LoVo (cell line): ENCODE data around the gene MTFR1L.

ENCODE experiments used
- DNase-seq: peaks from one replicate; pipeline ENCODE4 v3.0.0-alpha.2; 2016; ENCODE audit warnings: low spot score

The MTFR1L gene

DNA sequence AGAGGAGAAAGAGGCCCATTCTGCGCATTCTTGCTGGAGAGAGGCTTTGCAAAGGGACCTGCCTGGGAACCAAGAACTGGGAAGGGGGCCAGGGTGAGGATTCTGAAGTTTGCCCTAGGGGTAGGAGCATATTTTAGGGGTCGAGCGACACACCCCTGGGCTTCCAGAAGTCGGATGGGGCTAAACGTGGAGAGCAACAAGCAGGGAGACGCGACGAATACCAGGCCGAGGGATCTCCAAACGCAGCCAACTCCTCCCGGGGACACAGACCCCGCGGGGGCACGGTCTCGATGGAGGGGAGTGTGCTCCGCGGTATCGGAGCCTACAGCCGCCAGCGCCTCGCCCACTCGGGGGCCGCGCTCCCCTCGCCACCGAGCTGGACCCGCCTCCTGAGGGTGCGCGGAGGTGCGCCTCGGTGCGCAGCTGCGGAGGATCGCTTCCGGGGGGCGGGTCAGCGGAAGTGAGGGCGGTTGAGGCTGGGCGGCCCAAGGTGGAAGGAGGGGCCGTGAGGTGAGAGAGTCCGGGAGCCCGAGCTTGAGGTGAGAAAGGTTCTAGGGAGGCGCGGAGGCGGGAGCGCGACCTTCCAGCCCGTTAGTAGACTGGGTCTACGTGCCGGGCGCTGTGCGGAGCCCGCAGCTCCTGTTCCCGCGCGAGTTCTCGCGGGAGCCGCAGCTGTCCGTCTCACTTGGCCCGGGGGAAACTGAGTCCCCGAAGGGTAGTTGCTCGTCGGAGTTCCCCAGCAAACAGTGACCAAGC is at the start of gene MTFR1L:
TSS of gene MTFR1L (plus strand) at position 464 of the 756 bp plus-strand sequence. CDS start 3,151 bp downstream, outside the sequence.
- peak; percentile 91 for DNase-seq

DNA sequence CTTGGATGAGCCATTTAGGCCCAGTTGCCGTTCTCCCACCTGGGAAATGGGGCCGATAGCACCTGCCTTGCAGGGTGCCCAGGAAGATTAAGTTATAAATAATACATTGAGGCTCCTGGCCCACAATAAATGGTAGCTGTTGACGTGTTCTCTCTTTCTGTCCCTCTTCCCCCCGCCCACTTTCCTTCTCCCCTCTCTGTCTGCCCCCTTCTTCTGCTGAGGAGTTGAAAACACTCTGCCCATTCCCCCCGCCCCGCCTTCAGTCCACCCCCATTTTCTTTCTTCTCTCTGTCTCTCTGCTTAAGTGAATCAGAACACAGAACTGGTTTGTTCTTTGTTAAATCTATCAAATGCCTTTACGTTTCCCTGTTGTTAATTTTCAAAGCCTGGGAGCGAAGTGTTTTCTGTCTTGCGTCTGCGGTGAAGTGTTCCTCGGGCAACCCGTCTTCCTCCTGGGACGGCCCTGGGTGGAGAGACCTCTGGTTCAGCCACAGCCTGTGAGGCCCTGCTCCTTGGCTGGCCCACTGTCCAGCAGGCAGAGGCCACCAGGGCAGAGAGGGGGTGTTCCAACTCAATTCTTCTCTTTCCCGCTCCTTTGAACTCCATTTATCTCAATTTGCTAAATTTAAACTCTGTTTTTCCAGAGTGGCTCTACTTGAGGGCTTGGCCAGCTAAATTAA is 49.1 kb upstream of the MTFR1L start:
- DNase-seq, result no peak

- DNase-seq, result peak; percentile 14
These were observed 48.3 kb upstream of the MTFR1L start for GRCh38 chr1:25771221-25772114.

DNA sequence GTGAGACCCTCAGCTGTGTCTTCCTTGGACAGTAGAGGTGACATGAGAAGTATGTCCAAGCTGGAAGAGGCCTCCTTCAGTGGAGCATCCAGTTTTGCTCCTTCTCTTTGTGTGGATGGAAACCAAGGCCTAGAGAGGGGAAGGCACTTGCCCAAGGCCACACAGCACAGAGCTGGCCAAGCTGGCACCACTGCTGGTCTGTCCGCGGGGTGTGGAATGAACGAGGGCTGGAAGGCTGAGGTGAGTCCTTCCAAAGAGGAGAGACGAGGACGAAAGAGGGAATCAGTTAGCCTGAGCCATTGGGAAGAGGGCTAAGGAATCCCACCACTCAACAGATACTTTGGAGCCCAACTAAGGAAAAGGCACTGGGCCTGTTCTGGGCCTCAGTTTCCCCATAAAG is 47.6 kb upstream of the MTFR1L start:
- DNase-seq, result no peak

DNA sequence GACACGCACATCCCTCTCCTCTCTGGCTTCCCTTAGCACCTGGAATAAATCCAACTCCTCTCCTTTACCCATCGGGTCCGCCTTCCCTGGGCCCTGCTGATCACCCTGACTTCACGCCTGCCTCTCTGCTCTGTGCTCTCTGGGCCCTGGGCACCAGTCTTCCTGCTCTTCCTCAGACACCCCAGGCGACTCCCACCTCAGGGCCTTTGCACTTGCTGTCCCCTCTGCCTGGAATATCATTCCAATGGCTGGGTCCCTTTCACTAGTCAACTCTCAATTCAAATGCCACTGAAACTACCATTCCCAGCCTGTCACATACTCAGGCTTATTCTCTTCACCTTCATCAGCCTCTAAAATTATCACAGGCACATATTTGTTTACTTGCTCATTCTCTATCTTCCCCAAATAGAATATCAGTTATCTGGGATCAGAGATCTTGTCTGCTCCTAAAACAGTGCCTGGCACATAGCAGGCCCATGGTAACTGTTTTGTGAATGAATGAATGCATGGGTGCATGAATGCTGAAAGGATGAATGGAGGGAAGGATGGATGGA is 47.0 kb upstream of the MTFR1L start:
- DNase-seq, result no peak

GRCh38 chr1:25773441-25774125 is 46.2 kb upstream of the MTFR1L start:
- DNase-seq, result peak; percentile 71

- DNase-seq, result no peak
These were observed 45.4 kb upstream of the MTFR1L start for GRCh38 chr1:25774206-25774803.

DNA sequence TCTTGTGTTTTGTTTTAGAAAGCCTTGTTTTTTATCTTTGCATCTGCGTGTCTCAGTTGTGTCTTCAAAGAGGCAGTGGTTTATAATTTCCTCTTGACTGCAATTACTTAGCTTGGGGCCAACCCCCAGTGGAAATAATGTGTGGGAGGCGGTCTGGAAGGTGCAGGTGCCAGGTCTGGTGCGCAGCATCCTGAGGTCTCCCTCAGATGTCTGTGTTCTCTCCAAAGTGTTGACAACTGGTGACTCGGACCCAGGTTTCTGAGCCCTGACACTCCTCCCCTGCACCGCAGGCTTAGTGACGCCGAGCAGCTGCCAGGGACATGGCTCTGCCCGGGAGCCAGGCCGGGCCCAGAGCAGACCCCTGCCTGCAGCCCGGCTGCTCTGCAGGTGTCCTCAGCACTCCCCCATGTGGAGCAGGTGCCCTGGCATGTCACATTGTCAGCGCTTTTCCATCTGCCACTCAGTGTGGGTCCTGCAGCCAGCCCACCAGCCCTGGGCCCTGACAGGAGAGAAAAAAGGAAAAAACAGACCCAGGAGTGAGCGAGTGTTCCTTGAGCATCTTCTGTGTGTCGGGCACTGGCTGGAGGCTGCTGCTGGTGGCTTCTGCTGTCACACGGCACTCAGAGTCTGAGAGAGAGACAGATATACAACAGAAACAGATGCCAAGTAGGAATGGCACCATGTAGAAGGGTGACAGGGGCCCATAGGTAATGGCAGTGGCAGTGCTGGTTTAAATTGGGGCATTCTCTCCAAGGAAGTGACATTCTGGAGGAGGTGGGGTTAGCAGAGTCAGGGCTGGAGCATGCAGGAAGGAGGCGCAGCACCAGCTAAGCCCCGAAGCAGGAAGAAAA is 44.6 kb upstream of the MTFR1L start:
- DNase-seq, result no peak

DNA sequence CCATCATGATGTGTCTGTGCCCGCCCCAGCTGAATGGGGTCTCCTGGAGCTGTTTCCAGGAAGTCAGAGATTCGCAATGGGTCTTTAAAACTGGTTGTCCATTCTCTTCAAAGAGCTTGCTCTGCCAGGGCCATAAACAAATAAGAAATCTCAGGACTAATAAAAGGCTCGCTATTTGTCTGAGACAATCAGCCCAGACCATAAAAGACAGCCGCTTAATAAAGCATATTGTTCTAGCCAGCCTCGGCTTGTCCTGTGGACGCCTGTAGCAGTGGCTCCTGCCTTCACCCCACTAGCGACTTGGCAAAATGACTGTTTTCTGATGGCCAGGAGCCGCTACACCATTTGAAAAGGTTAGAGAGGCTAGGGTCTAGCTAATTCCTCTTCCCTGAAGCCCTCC is 40.4 kb upstream of the MTFR1L start:
- DNase-seq, result no peak

- DNase-seq, result no peak
These were observed 39.9 kb upstream of the MTFR1L start for GRCh38 chr1:25779894-25780293.

- no peak for DNase-seq
These were observed 39.2 kb upstream of the MTFR1L start for GRCh38 chr1:25780318-25781129.

DNA sequence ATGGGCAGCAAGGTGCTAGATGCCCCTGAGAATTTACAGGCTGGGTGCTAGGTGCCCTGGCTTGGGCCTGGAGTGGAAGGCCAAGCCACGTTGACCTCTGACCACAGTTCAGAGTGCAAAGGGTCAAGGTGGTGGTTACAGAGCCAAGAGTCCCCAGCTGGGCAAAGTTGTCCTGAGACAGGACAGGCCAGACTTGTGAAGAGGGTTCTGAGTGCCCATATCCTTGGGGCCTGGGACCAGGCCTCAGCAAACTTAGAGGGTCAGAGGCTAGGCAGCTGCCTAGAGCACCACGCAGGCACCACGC is 38.7 kb upstream of the MTFR1L start:
- no peak for DNase-seq

DNA sequence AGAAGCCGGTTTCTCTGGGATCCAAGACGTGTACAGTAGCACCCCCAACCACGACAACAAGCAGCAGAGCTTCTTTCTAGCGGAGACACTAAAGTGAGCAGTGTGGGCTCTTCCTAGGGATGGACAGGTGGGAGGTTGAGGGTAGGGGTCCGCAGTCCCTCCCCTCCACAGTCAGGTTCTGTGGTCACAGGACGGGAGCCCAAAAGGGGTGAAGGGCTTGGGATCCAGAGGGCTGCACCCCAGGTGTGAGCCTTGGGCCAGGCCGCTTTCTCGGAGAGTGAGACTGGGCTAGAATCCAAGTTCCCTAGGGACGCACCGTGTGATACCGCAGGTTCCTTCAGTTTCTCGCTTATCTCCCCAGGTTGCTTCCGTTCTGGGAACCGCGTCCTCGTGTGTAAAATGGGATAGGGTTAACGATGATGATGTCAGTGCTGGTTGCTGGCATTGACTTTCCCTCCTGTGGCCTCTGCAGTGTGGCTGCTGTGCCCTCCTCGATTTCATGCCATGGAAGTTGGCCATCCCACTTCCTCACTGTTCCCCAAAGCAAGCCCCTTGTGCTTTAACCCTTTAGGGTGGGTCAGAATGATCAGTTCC is 37.0 kb upstream of the MTFR1L start:
- DNase-seq, result no peak

GRCh38 chr1:25784575-25785051 is 35.1 kb upstream of the MTFR1L start:
- no peak for DNase-seq

GRCh38 chr1:25785333-25786067 is 34.3 kb upstream of the MTFR1L start:
- DNase-seq, result no peak

DNA sequence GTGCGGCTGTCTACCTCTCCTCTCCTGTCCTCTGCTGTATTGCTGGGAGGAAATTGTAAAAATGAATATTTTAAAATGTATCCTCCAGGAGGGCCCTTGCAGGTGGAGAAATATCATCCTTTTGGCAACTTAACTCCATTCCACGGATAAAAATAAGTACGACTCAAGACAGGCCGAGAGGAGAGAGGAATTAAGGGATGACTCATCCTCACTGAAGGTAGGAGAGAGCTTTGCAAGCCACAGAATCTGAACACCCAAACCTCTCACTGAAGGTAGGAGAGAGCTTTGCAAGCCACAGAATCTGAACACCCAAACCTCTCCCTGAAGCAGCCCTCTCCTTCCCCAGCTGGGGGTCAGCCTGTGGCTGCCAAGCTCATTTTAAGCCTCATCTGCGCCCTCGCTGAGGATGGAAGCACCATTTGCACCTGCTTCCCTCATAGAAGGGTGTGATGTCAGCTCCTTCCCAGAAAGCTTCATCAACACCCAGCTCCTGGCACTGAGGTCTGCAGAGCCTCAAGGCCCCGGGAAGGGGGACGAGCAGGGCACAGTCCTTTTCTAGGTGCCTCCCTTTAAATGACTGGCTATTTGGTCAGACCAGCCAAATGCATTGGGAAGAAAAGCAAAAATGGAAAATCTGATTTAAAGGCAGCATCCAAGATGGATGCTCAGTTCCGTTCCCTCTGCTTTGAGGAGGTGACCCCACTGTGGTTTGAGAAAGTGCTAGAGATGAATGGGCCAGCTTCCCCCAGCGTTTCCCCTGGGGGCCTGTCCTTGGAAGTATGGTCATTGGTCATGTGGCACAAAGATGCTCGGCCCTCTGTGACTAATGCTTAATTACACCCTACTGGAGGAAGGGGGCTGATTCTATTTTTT is 32.6 kb upstream of the MTFR1L start:
- no peak for DNase-seq

- no peak for DNase-seq
These were observed 32.0 kb upstream of the MTFR1L start for GRCh38 chr1:25787760-25788166.
